Measurements from ENCODE around the gene SORCS3. TPM values are rescaled to one million over a fixed set of nuclear protein-coding genes. Genes with fewer than 3 reads are reported as not detected.

SORCS3 gene
- total and polyA plus RNA-seq, 9 of the 15 experiments (the other 6 are each of a cell fraction or from before 2014, with no cell fraction given) = not detected

GRCh38 chr10:105001269-105001668 is 360.2 kb downstream of the SORCS3 start (continued):
- TF ChIP-seq ZC3H11A (IDR thresholded peaks at IDR 0.05; ENCODE audit: low read depth, low read length) (no peak), MCM7 (IDR thresholded peaks at IDR 0.05) (no peak), RBM15 (IDR thresholded peaks at IDR 0.05; ENCODE audit: insufficient read depth, low read length) (no peak)

GRCh38 chr10:105010411-105011121 is 369.5 kb downstream of the SORCS3 start:
- no peaks in the 10 kb centered on the region for H3K4me1 ChIP-seq (replicated peaks in 1 of 2; ENCODE audit: control insufficient read depth in 2 of 2, insufficient read depth in 2 of 2, low read length in 2 of 2)
- ATAC-seq (no peak), DNase-seq (ENCODE audit: extremely low read depth in 1 of 4, low spot score in 3 of 4) (no peak), FAIRE-seq (no peak)
- H3K36me3 ChIP-seq (ENCODE audit: control insufficient read depth, insufficient read depth, low read length) = no peaks in the 10 kb centered on the region
- in situ Hi-C loops (cut with MboI) (no loop called here), intact Hi-C loops (cut with micrococcal nuclease) (no loop called here)
- WGBS (ENCODE audit: insufficient coverage, low coverage, missing lambda C conversion rate) = 0% methylated on average over 2 of the region's 2 CpGs
- H3K9ac ChIP-seq (ENCODE audit: insufficient read depth in 1 of 2, low read depth in 2 of 2, low read length in 2 of 2) = no peak overlapping the region
- ChIA-PET POLR2A (no interaction called here), CTCF (ENCODE audit: low intra/inter-chr PET ratio) (no interaction called here)
- no peaks in the 10 kb centered on the region for H3K9me3 ChIP-seq (replicated peaks; ENCODE audit: control insufficient read depth, insufficient read depth, low read depth, low read length)
- no peaks in the 10 kb centered on the region for H3K9me1 ChIP-seq (ENCODE audit: control insufficient read depth, insufficient read depth, low read length)
- H2AFZ ChIP-seq (ENCODE audit: low read depth, low read length) = no peak overlapping the region
- H3K79me2 ChIP-seq (ENCODE audit: control insufficient read depth, insufficient read depth, low read length) = no peaks in the 10 kb centered on the region
- no peak overlapping the region for H3K27ac ChIP-seq (ENCODE audit: extremely low read depth, low read depth, low read length)
- no peaks in the 10 kb centered on the region for H3K27me3 ChIP-seq (ENCODE audit: control insufficient read depth in 2 of 2, insufficient read depth in 2 of 2, low read length in 2 of 2)
- no peaks in the 10 kb centered on the region for H4K20me1 ChIP-seq (replicated peaks; ENCODE audit: control insufficient read depth, insufficient read depth, low read length)
- H3K4me3 ChIP-seq = no peak overlapping the region
- BruUV-seq (replicated peaks) = no TSS peak
- no peak overlapping the region for H3K4me2 ChIP-seq (ENCODE audit: insufficient read depth, low read length)
- TF ChIP-seq ATF3 (IDR thresholded peaks at IDR 0.05) = no peak
- no peak for TF ChIP-seq ATF3 (CRISPR knock-in tag; conservative IDR thresholded peaks at IDR 0.05)
- no peak for TF ChIP-seq MXI1 (IDR thresholded peaks at IDR 0.05; ENCODE audit: low read depth, low read length)
- no peak for TF ChIP-seq E2F8 (IDR thresholded peaks at IDR 0.05; ENCODE audit: low read depth, partially characterized antibody)
- no peak for TF ChIP-seq ZMIZ1 (IDR thresholded peaks at IDR 0.05; ENCODE audit: low read depth in 2 of 2, low read length in 2 of 2)
- TF ChIP-seq ZNF583 (CRISPR knock-in tag; IDR thresholded peaks at IDR 0.05) = no peak
- no peak for TF ChIP-seq SOX6 (IDR thresholded peaks at IDR 0.05)
- TF ChIP-seq RFX7 (CRISPR knock-in tag; IDR thresholded peaks at IDR 0.05) = no peak
- TF ChIP-seq ZBTB26 (CRISPR knock-in tag; IDR thresholded peaks at IDR 0.05) = no peak
- TF ChIP-seq ZNF431 (CRISPR knock-in tag; IDR thresholded peaks at IDR 0.05) = no peak
- TF ChIP-seq ZNF24 (IDR thresholded peaks at IDR 0.05) = no peak

All from K562 (cell line).